Measurements from ENCODE around the gene IFIT2. TPM values are rescaled to one million over a fixed set of nuclear protein-coding genes. Genes with fewer than 3 reads are reported as not detected.

The IFIT2 gene
- total RNA-seq, 6 donors from 2014 or later: 7.8 to 49.0 (median 12.0) TPM

- Histone ChIP-seq H3K9me3 (no peaks in the 10 kb centered on the region), H3K4me1 (peaks cover 3 to 7% (median 4%) of the 10 kb centered on the region in 4 donors), H3K36me3 (no peaks in the 10 kb centered on the region), H3K27ac (no peak overlapping the region), H3K27me3 (no peaks in the 10 kb centered on the region), H3K4me3 (no peak overlapping the region)
- no peak for DNase-seq
- ATAC-seq (ENCODE audit: low FRiP score in 2 of 2): no peak
- WGBS, 2 donors: 90 to 93% methylated on average over 2 of the region's 2 CpGs
- TF ChIP-seq CTCF (IDR thresholded peaks at IDR 0.05) (no peak), POLR2AphosphoS5 (IDR thresholded peaks at IDR 0.05) (no peak), POLR2A (IDR thresholded peaks at IDR 0.05) (no peak), EP300 (IDR thresholded peaks at IDR 0.05) (no peak)
Observed at GRCh38 chr10:89271532-89271931, 30.3 kb upstream of the IFIT2 start.

- ATAC-seq (ENCODE audit: low FRiP score in 2 of 2) (no peak), DNase-seq (no peak)
- TF ChIP-seq CTCF (IDR thresholded peaks at IDR 0.05): no peak
- no peak for TF ChIP-seq EP300 (IDR thresholded peaks at IDR 0.05)
- TF ChIP-seq POLR2AphosphoS5 (IDR thresholded peaks at IDR 0.05): no peak
- TF ChIP-seq POLR2A (IDR thresholded peaks at IDR 0.05): no peak
- H3K36me3 ChIP-seq: no peaks in the 10 kb centered on the region
- no peaks in the 10 kb centered on the region for H3K27me3 ChIP-seq
- no peak overlapping the region for H3K4me3 ChIP-seq
- WGBS, 2 donors: 73 to 84% methylated on average over 2 of the region's 2 CpGs
- H3K27ac ChIP-seq: no peak overlapping the region
- no peaks in the 10 kb centered on the region for H3K9me3 ChIP-seq
- peaks cover 13 to 22% (median 17%) of the 10 kb centered on the region in 4 donors for H3K4me1 ChIP-seq
Observed at GRCh38 chr10:89273680-89274079, 28.2 kb upstream of the IFIT2 start.

GRCh38 chr10:89274928-89275327 is 26.9 kb upstream of the IFIT2 start:
- ATAC-seq (ENCODE audit: low FRiP score in 2 of 2): no peak
- no peak overlapping the region for H3K4me3 ChIP-seq

GRCh38 chr10:89275383-89275782 is 26.5 kb upstream of the IFIT2 start:
- peak overlapping the region in 3 of 4 donors; percentile 10 to 53 (median 44) for H3K27ac ChIP-seq
- H3K4me3 ChIP-seq: no peak overlapping the region
- WGBS, 2 donors: 62 to 75% methylated on average over 6 of the region's 6 CpGs
- peaks cover 18 to 35% (median 28%) of the 10 kb centered on the region in 4 donors for H3K4me1 ChIP-seq
- no peaks in the 10 kb centered on the region for H3K9me3 ChIP-seq
- no peaks in the 10 kb centered on the region for H3K27me3 ChIP-seq
- ATAC-seq (ENCODE audit: low FRiP score in 2 of 2): peak; percentile 34 to 45
- TF ChIP-seq EP300 (IDR thresholded peaks at IDR 0.05) (peak in 1 of 4 donors; percentile 70), POLR2AphosphoS5 (IDR thresholded peaks at IDR 0.05) (no peak), POLR2A (IDR thresholded peaks at IDR 0.05) (no peak), CTCF (IDR thresholded peaks at IDR 0.05) (no peak)
- peak in 1 of 2 donors; percentile 83 for DNase-seq
- no peaks in the 10 kb centered on the region for H3K36me3 ChIP-seq

More at GRCh38 chr10:89274928-89275327, 26.9 kb upstream of the IFIT2 start:
- no peaks in the 10 kb centered on the region for H3K36me3 ChIP-seq
- H3K4me1 ChIP-seq: peaks cover 18 to 34% (median 28%) of the 10 kb centered on the region in 4 donors
- TF ChIP-seq EP300 (IDR thresholded peaks at IDR 0.05): no peak
- no peak for TF ChIP-seq CTCF (IDR thresholded peaks at IDR 0.05)
- TF ChIP-seq POLR2AphosphoS5 (IDR thresholded peaks at IDR 0.05): no peak
- no peak for TF ChIP-seq POLR2A (IDR thresholded peaks at IDR 0.05)
- H3K27me3 ChIP-seq: no peaks in the 10 kb centered on the region
- 30 to 54% methylated on average over 3 of the region's 3 CpGs for WGBS, 2 donors
- peak overlapping the region in 2 of 4 donors; percentile 44 to 53 for H3K27ac ChIP-seq
- no peaks in the 10 kb centered on the region for H3K9me3 ChIP-seq
- DNase-seq: no peak

- Histone ChIP-seq H3K27ac (peak overlapping the region; percentile 72 to 83 (median 80)), H3K4me1 (peaks cover 21 to 35% (median 29%) of the 10 kb centered on the region in 4 donors), H3K4me3 (no peak overlapping the region), H3K27me3 (no peaks in the 10 kb centered on the region), H3K9me3 (no peaks in the 10 kb centered on the region), H3K36me3 (no peaks in the 10 kb centered on the region)
- TF ChIP-seq POLR2A (IDR thresholded peaks at IDR 0.05) (peak in 1 of 4 donors; percentile 9), EP300 (IDR thresholded peaks at IDR 0.05) (peak in 1 of 4 donors; percentile 50), POLR2AphosphoS5 (IDR thresholded peaks at IDR 0.05) (peak in 1 of 2 donors; percentile 30), CTCF (IDR thresholded peaks at IDR 0.05) (no peak)
- peak; percentile 74 to 78 for ATAC-seq (ENCODE audit: low FRiP score in 2 of 2)
- WGBS, 2 donors: 19 to 33% methylated on average over 1 of the region's 1 CpG
- peak in 1 of 2 donors; percentile 50 for DNase-seq
Observed at GRCh38 chr10:89278034-89278535, 23.8 kb upstream of the IFIT2 start.
